ENCODE data around the gene UNC5A. TPM values are rescaled to one million over a fixed set of nuclear protein-coding genes. Genes with fewer than 3 reads are reported as not detected.

UNC5A gene
- polyA plus RNA-seq, 4 donors: 0.15 to 0.63 TPM; not detected in 2

- Histone ChIP-seq H3K36me3 (ENCODE audit: control insufficient read depth in 3 of 3, insufficient read depth in 2 of 3, low read depth in 1 of 3, low read length in 3 of 3) (peaks cover 0 to 3% (median 0%) of the 10 kb centered on the region in 3 donors), H3K4me1 (ENCODE audit: control insufficient read depth in 3 of 3, insufficient read depth in 2 of 3, low read depth in 1 of 3, low read length in 2 of 3) (no peaks in the 10 kb centered on the region), H3K27me3 (ENCODE audit: control insufficient read depth in 3 of 3, insufficient read depth in 3 of 3, low read length in 3 of 3) (peaks cover 0 to 9% (median 0%) of the 10 kb centered on the region in 3 donors), H3K9me3 (ENCODE audit: control insufficient read depth in 2 of 2, insufficient read depth in 1 of 2, low read depth in 1 of 2, low read length in 1 of 2) (no peaks in the 10 kb centered on the region), H3K27ac (ENCODE audit: low read depth in 1 of 3, low read length in 2 of 3) (no peak overlapping the region), H3K4me3 (ENCODE audit: low read depth in 1 of 3, low read length in 3 of 3) (no peak overlapping the region)
- WGBS, 3 donors: 81 to 88% (median 86%) methylated on average over 4 of the region's 4 CpGs
- FAIRE-seq: no peak
- DNase-seq: no peak
Measured at GRCh38 chr5:176895831-176896230, 85.5 kb downstream of the UNC5A start.

GRCh38 chr5:176897263-176897662, 86.9 kb downstream of the UNC5A start:
- FAIRE-seq (no peak), DNase-seq (no peak)
- no peak overlapping the region for H3K4me3 ChIP-seq (ENCODE audit: low read depth in 1 of 3, low read length in 3 of 3)
- H3K9me3 ChIP-seq (ENCODE audit: control insufficient read depth in 2 of 2, insufficient read depth in 1 of 2, low read depth in 1 of 2, low read length in 1 of 2): no peaks in the 10 kb centered on the region
- H3K4me1 ChIP-seq (ENCODE audit: control insufficient read depth in 3 of 3, insufficient read depth in 2 of 3, low read depth in 1 of 3, low read length in 2 of 3): no peaks in the 10 kb centered on the region
- peaks cover 0 to 4% (median 0%) of the 10 kb centered on the region in 3 donors for H3K36me3 ChIP-seq (ENCODE audit: control insufficient read depth in 3 of 3, insufficient read depth in 2 of 3, low read depth in 1 of 3, low read length in 3 of 3)
- WGBS, 3 donors: 56 to 66% (median 60%) methylated on average over 3 of the region's 3 CpGs
- peaks cover 0 to 9% (median 0%) of the 10 kb centered on the region in 3 donors for H3K27me3 ChIP-seq (ENCODE audit: control insufficient read depth in 3 of 3, insufficient read depth in 3 of 3, low read length in 3 of 3)
- H3K27ac ChIP-seq (ENCODE audit: low read depth in 1 of 3, low read length in 2 of 3): no peak overlapping the region

- H3K4me1 ChIP-seq (ENCODE audit: control insufficient read depth in 3 of 3, insufficient read depth in 2 of 3, low read depth in 1 of 3, low read length in 2 of 3): no peaks in the 10 kb centered on the region
- peaks cover 0 to 6% (median 0%) of the 10 kb centered on the region in 3 donors for H3K27me3 ChIP-seq (ENCODE audit: control insufficient read depth in 3 of 3, insufficient read depth in 3 of 3, low read length in 3 of 3)
- DNase-seq: no peak
- no peak for FAIRE-seq
- 62 to 69% (median 64%) methylated on average over 9 of the region's 9 CpGs for WGBS, 3 donors
- no peak within 1 kb of the TSS for H3K27ac ChIP-seq (ENCODE audit: low read depth in 1 of 3, low read length in 2 of 3)
- H3K36me3 ChIP-seq (ENCODE audit: control insufficient read depth in 3 of 3, insufficient read depth in 2 of 3, low read depth in 1 of 3, low read length in 3 of 3): peaks cover 9 to 13% (median 10%) of the 10 kb centered on the region in 3 donors
- no peaks in the 10 kb centered on the region for H3K9me3 ChIP-seq (ENCODE audit: control insufficient read depth in 2 of 2, insufficient read depth in 1 of 2, low read depth in 1 of 2, low read length in 1 of 2)
- no peak within 1 kb of the TSS for H3K4me3 ChIP-seq (ENCODE audit: low read depth in 1 of 3, low read length in 3 of 3)
Measured at GRCh38 chr5:176899296-176899891, 89.0 kb downstream of the UNC5A start, which contains the start of gene HK3. HK3 (minus strand) TSS chr5:176899346; CDS start chr5:176896159, 3,187 bp downstream.

- H3K27me3 ChIP-seq (ENCODE audit: control insufficient read depth in 3 of 3, insufficient read depth in 3 of 3, low read length in 3 of 3): peaks cover 0 to 6% (median 0%) of the 10 kb centered on the region in 3 donors
- no peak overlapping the region for H3K27ac ChIP-seq (ENCODE audit: low read depth in 1 of 3, low read length in 2 of 3)
- no peaks in the 10 kb centered on the region for H3K9me3 ChIP-seq (ENCODE audit: control insufficient read depth in 2 of 2, insufficient read depth in 1 of 2, low read depth in 1 of 2, low read length in 1 of 2)
- no peak for DNase-seq
- no peaks in the 10 kb centered on the region for H3K4me1 ChIP-seq (ENCODE audit: control insufficient read depth in 3 of 3, insufficient read depth in 2 of 3, low read depth in 1 of 3, low read length in 2 of 3)
- no peak overlapping the region for H3K4me3 ChIP-seq (ENCODE audit: low read depth in 1 of 3, low read length in 3 of 3)
- no peak for FAIRE-seq
- 78 to 92% (median 86%) methylated on average over 4 of the region's 4 CpGs for WGBS, 3 donors
- H3K36me3 ChIP-seq (ENCODE audit: control insufficient read depth in 3 of 3, insufficient read depth in 2 of 3, low read depth in 1 of 3, low read length in 3 of 3): peaks cover 12 to 15% (median 14%) of the 10 kb centered on the region in 3 donors
Measured at GRCh38 chr5:176899946-176900779, 89.8 kb downstream of the UNC5A start.

- 70 to 73% (median 71%) methylated on average over 7 of the region's 7 CpGs for WGBS, 3 donors
Measured at GRCh38 chr5:176900780-176901204, 90.4 kb downstream of the UNC5A start.

GRCh38 chr5:176901260-176902101, 91.1 kb downstream of the UNC5A start:
- Histone ChIP-seq H3K4me1 (ENCODE audit: control insufficient read depth in 3 of 3, insufficient read depth in 2 of 3, low read depth in 1 of 3, low read length in 2 of 3) (no peaks in the 10 kb centered on the region), H3K27me3 (ENCODE audit: control insufficient read depth in 3 of 3, insufficient read depth in 3 of 3, low read length in 3 of 3) (peaks cover 0 to 6% (median 0%) of the 10 kb centered on the region in 3 donors), H3K36me3 (ENCODE audit: control insufficient read depth in 3 of 3, insufficient read depth in 2 of 3, low read depth in 1 of 3, low read length in 3 of 3) (peaks cover 21 to 24% (median 22%) of the 10 kb centered on the region in 3 donors), H3K27ac (ENCODE audit: low read depth in 1 of 3, low read length in 2 of 3) (no peak overlapping the region), H3K4me3 (ENCODE audit: low read depth in 1 of 3, low read length in 3 of 3) (no peak overlapping the region), H3K9me3 (ENCODE audit: control insufficient read depth in 2 of 2, insufficient read depth in 1 of 2, low read depth in 1 of 2, low read length in 1 of 2) (no peaks in the 10 kb centered on the region)
- DNase-seq: no peak
- no peak for FAIRE-seq
- 85 to 93% (median 90%) methylated on average over 12 of the region's 12 CpGs for WGBS, 3 donors

More at GRCh38 chr5:176900780-176901204, 90.4 kb downstream of the UNC5A start:
- no peak overlapping the region for H3K27ac ChIP-seq (ENCODE audit: low read depth in 1 of 3, low read length in 2 of 3)
- peaks cover 0 to 6% (median 0%) of the 10 kb centered on the region in 3 donors for H3K27me3 ChIP-seq (ENCODE audit: control insufficient read depth in 3 of 3, insufficient read depth in 3 of 3, low read length in 3 of 3)
- DNase-seq (no peak), FAIRE-seq (no peak)
- no peak overlapping the region for H3K4me3 ChIP-seq (ENCODE audit: low read depth in 1 of 3, low read length in 3 of 3)
- no peaks in the 10 kb centered on the region for H3K4me1 ChIP-seq (ENCODE audit: control insufficient read depth in 3 of 3, insufficient read depth in 2 of 3, low read depth in 1 of 3, low read length in 2 of 3)
- no peaks in the 10 kb centered on the region for H3K9me3 ChIP-seq (ENCODE audit: control insufficient read depth in 2 of 2, insufficient read depth in 1 of 2, low read depth in 1 of 2, low read length in 1 of 2)
- peaks cover 17 to 18% (median 17%) of the 10 kb centered on the region in 3 donors for H3K36me3 ChIP-seq (ENCODE audit: control insufficient read depth in 3 of 3, insufficient read depth in 2 of 3, low read depth in 1 of 3, low read length in 3 of 3)

GRCh38 chr5:176902102-176902814, 91.9 kb downstream of the UNC5A start:
- no peak overlapping the region for H3K27ac ChIP-seq (ENCODE audit: low read depth in 1 of 3, low read length in 2 of 3)
- peaks cover 0 to 3% (median 0%) of the 10 kb centered on the region in 3 donors for H3K27me3 ChIP-seq (ENCODE audit: control insufficient read depth in 3 of 3, insufficient read depth in 3 of 3, low read length in 3 of 3)
- H3K9me3 ChIP-seq (ENCODE audit: control insufficient read depth in 2 of 2, insufficient read depth in 1 of 2, low read depth in 1 of 2, low read length in 1 of 2): no peaks in the 10 kb centered on the region
- H3K36me3 ChIP-seq (ENCODE audit: control insufficient read depth in 3 of 3, insufficient read depth in 2 of 3, low read depth in 1 of 3, low read length in 3 of 3): peaks cover 24 to 31% (median 27%) of the 10 kb centered on the region in 3 donors
- WGBS, 3 donors: 82 to 91% (median 86%) methylated on average over 6 of the region's 6 CpGs
- H3K4me3 ChIP-seq (ENCODE audit: low read depth in 1 of 3, low read length in 3 of 3): no peak overlapping the region
- H3K4me1 ChIP-seq (ENCODE audit: control insufficient read depth in 3 of 3, insufficient read depth in 2 of 3, low read depth in 1 of 3, low read length in 2 of 3): no peaks in the 10 kb centered on the region
- DNase-seq (no peak), FAIRE-seq (no peak)
